Ramos (cell line): ENCODE data around the gene FCHSD2.
"Not testable (repeated sequence)": the region's sequence is repeated elsewhere in the genome, so short reads cannot be mapped to it uniquely, and the experiment has no call there.

Source experiments
- in situ Hi-C: fragments of 300-500 bp; cut with MboI; formaldehyde crosslinking; loops from one replicate; pipeline ENCODE4 v1.14.3; 2022; ENCODE audit warnings: low sequenced_read_pairs; ENCODE audit not compliant: unreplicated experiment

The FCHSD2 gene

DNA sequence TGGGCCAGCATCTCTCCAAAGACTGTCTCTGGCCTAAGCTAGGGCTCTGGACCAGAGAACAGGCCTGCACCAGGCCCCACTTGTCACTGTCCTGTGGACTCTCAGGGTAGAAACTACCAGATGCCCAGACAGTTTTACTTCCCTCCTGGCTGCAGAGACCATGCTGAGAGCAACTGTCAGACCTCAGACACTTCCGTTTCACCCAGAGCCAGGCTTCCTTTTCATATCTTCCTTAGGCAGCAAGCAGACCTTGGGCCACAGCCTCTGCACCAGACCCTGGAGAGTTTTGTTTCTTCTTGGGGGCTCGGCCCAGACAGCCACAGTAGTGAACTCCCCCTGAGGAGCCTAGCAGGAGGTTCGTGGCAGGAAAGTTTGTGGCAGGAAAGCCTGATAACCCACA lies 12.1 kb upstream of the FCHSD2 start:
- in situ Hi-C loops: loop anchor here (10.0 kb wide), 1 partner anchor 419 kb away; no protein-coding TSS in a partner anchor

GRCh38 chr11:73152861-73153483 lies 10.9 kb upstream of the FCHSD2 start:
- in situ Hi-C loops: loop anchor here (10.0 kb wide), 1 partner anchor 418 kb away; no protein-coding TSS in a partner anchor

DNA sequence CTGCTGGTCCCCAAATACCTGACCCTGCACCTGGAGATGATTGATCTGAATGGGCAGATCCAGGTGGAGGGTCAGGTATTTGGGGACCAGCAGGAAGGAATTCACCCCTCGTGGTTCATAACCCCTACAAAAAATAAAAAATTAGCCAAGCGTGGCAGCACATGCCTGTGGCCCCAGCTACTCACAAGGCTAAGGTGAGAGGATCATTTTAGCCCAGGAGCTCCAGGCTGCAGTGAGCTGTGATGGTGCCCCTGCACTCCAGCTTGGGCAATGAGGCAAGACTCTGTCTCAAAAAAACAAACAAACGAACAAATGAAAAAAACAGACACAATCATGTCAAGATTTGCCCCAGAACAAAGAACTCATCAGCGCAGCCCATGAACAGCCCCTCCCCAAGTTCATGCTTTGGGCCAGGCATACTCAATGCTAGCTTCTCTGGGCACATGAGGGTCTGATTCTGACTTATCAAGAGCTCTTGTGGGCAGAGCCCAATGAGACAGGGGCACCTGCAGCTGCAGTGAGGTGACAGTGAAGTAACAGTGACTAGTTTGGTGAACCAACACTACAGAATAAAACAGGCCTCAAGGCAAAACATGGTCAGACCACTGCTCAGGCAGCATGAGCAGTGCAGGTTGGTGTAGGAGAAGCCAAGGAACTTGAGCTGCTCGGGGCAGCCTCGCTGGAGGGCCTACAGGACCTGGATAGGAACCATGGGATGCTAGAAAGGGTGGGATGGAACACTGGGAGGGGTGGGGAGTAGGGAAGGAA lies 10.2 kb upstream of the FCHSD2 start:
- in situ Hi-C loops: loop anchor here (10.0 kb wide), 1 partner anchor 417 kb away; no protein-coding TSS in a partner anchor

GRCh38 chr11:73151416-73151815 lies 9.3 kb upstream of the FCHSD2 start:
- in situ Hi-C loops: loop anchor here (10.0 kb wide), 1 partner anchor 417 kb away; no protein-coding TSS in a partner anchor

DNA sequence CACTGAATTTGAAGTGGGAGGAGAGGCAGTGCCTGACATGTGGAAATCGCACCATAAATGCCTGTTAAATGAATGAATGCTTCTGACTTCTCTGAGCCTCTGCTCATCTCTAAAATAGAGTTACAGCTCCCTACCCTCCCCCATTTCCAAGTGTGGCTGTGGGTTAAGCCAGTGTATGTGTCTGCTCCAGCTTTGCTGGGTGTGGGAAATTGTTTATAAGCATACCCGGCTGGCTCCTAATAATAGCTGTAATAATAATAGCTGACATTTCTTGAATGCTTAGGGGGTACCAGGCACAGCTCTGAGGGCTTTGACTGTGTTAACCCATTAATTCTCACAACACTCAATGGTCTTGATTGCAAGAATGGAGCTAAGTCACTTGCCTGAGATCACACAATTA lies 7.0 kb upstream of the FCHSD2 start:
- in situ Hi-C loops: no loop called here

GRCh38 chr11:73147771-73148681 lies 5.9 kb upstream of the FCHSD2 start:
- in situ Hi-C loops: no loop called here

DNA sequence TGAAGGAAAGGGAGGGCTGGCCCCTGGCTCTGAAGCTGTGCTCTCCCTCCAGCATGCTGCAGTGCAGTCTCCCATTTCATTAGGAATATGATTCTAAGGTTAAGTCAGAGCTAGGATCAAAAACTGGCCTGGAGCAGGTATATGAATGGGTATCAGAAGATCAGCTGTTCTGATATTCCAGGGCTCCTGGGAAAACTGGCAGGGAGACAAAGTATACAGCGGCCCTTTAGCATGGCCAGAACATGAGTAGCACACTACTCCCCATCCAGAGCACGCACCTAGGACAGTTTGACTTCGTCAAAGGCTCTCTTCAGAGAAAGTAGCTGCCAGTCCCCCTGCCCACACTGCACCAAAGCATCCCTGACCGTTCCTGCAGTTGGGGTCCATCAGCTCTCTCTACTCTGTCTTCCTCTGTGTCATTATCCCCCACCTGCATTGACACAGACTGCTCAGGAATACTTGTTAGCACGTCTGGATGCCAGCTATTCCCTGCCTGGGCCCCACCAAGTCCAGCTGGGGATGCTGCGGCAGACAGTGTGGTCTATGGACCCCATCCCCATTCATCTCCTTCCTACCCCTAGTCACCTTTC lies 4.0 kb upstream of the FCHSD2 start:
- in situ Hi-C loops: no loop called here

GRCh38 chr11:73143126-73143838 lies 1.2 kb upstream of the FCHSD2 start:
- in situ Hi-C loops: no loop called here

GRCh38 chr11:73141309-73142127 lies 600 bp downstream of the FCHSD2 start:
- in situ Hi-C loops: no loop called here

GRCh38 chr11:73141031-73141308 lies 1.1 kb downstream of the FCHSD2 start:
- in situ Hi-C loops: no loop called here

- in situ Hi-C loops: no loop called here
Observed at GRCh38 chr11:73140213-73141030, 1.7 kb downstream of the FCHSD2 start.

DNA sequence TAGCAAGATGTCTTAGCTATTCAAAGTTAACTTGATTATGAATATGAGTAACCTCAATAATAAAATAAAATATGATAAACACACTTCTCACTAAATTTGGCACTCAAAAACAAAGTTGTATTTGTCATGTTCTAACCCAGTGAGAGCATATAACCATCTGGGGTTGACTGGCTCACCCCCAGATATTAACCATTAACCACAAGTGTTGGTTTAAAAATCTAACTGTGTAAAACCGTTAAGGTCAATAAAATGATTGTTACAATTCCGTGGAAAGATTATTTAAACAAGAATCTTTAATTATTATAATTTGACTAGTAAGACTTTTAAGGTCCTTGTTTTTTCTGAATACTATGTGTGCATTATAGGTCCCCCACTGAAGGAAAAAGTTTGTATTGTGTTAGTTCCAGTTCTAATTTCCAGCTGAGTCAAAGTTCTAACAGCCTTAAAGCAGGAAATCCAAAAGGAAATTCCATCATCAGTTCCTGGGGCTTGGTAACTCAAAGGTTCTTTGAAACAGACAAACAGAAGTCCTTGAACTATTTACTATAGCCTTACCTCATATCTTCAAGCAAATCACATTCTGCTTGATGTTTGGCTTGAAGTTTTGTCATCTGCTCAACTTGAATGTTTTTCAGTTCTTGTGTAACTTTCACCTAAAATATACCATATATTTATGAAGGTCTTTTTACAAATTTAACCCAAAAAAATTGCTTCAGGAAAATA lies 2.5 kb downstream of the FCHSD2 start:
- in situ Hi-C loops: no loop called here

DNA sequence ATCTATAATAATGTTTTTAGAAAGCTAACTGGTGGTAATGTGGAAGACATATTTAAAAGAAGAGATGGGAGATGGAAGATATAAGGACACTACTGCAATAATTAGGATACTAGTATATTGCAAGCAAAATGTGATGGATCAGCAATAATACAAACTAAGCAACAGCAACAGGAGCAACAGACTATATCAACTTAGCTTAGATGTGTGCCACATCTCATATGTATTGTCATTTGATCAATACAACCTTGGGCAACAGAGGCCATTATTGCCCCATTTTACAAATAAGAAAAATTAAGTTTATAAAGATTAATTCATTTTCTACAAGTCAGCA lies 4.2 kb downstream of the FCHSD2 start:
- in situ Hi-C loops: no loop called here

- in situ Hi-C loops: no loop called here
Observed at GRCh38 chr11:73137262-73137943, 4.7 kb downstream of the FCHSD2 start.

DNA sequence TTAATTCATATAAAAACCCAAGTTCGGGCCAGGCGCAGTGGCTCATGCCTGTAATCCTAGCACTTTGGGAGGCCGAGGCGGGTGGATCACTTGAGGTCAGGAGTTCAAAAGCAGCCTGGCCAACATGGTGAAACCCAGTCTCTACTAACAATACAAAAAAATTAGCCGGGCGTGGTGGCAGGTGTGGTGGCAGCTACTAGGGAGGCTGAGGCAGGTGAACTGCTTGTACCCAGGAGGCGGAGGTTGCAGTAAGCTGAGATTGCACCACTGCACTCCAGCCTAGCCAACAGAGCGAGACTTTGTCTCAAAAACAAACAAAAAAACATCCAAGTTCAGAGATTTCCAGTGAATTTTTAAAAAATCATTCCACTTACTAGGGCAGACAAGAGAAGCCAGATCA lies 5.4 kb downstream of the FCHSD2 start:
- in situ Hi-C loops: not testable (repeated sequence)

- in situ Hi-C loops: no loop called here
Observed at GRCh38 chr11:73135346-73136284, 6.5 kb downstream of the FCHSD2 start.
